SK-N-SH (cell line): Measurements from ENCODE around the gene FAM222B. TPM values are rescaled to one million over a fixed set of nuclear protein-coding genes. Genes with fewer than 3 reads are reported as not detected.

ENCODE experiments used
- CTCF ChIA-PET: fragments of 300-600, 350-600 bp; formaldehyde crosslinking; extraction: SDS; loops from one replicate; lab custom pipeline; 2021; lab: Yijun Ruan, JAX
- POLR2A ChIA-PET: fragments of 350-600 bp; sonication (Branson Sonifier 250); formaldehyde crosslinking; extraction: SDS; loops from one replicate; lab custom pipeline; 2020; ENCODE audit warnings: antibody characterized with exemption, inconsistent platforms; lab: Yijun Ruan, JAX
- DNase-seq: peaks from one replicate; pipeline ENCODE4 v3.0.0; 2012
- H2AFZ ChIP-seq: fragments of 200-600 bp; sonication (generic); 2 replicates; pipeline ENCODE4 v1.8.1; 2016; ENCODE audit warnings: antibody characterized with exemption, mild to moderate bottlenecking, low read depth
- H3F3A ChIP-seq: fragments of 200-600 bp; sonication (generic); replicated peaks from 2 replicates; pipeline ENCODE3; 2016; ENCODE audit warnings: antibody characterized with exemption, mild to moderate bottlenecking; ENCODE audit not compliant: insufficient read depth
- H3K27ac ChIP-seq, 2 experiments: fragments of 200-500 bp in 1 of 2; fragments of 200-600 bp in 1 of 2; sonication (Bioruptor generic) in 1 of 2; sonication (generic), shearing (Covaris generic) in 1 of 2; 2 replicates each; pipeline versions ENCODE4 v1.5.1 to v1.6.1; 2014 to 2016; ENCODE audit warnings: low read depth in 2 of 2, inconsistent platforms in 1 of 2, low read length in 1 of 2, mild to moderate bottlenecking in 1 of 2, mixed read lengths in 1 of 2
- H3K27me3 ChIP-seq: fragments of 200-600 bp; sonication (generic), shearing (Covaris generic); 2 replicates; pipeline ENCODE4 v1.6.1; 2016; ENCODE audit warnings: mixed run types; ENCODE audit not compliant: insufficient read depth
- H3K36me3 ChIP-seq, 2 experiments: fragments of 200-500 bp in 1 of 2; fragments of 200-600 bp in 1 of 2; sonication (Bioruptor generic) in 1 of 2; sonication (generic) in 1 of 2; replicated peaks in 1 of 2; 2 replicates each; pipeline versions ENCODE3 to v1.5.1; 2014 to 2016; ENCODE audit warnings: low read length in 1 of 2, mild to moderate bottlenecking in 1 of 2; ENCODE audit not compliant: insufficient read depth in 2 of 2, control insufficient read depth in 1 of 2
- H3K4me1 ChIP-seq, 2 experiments: fragments of 200-500 bp in 1 of 2; fragments of 200-600 bp in 1 of 2; sonication (Bioruptor generic) in 1 of 2; sonication (generic), shearing (Covaris generic) in 1 of 2; 2 replicates each; pipeline versions ENCODE4 v1.5.1 to v1.6.1; 2014 to 2016; ENCODE audit warnings: low read depth in 1 of 2, low read length in 1 of 2, mixed run types in 1 of 2; ENCODE audit not compliant: insufficient read depth in 2 of 2, control insufficient read depth in 1 of 2
- H3K4me2 ChIP-seq: fragments of 200-600 bp; sonication (generic), shearing (Covaris generic); 2 replicates; pipeline ENCODE4 v1.6.1; 2017; ENCODE audit warnings: mixed run types
- H3K4me3 ChIP-seq, 2 experiments: fragments of 200-500 bp in 1 of 2; fragments of 200-600 bp in 1 of 2; sonication (Bioruptor generic) in 1 of 2; sonication (generic), shearing (Covaris generic) in 1 of 2; 2 replicates each; pipeline versions ENCODE4 v1.5.1 to v1.8.1; 2014 to 2016; ENCODE audit warnings: low read depth in 2 of 2, inconsistent platforms in 1 of 2, low read length in 1 of 2, mild to moderate bottlenecking in 1 of 2, mixed read lengths in 1 of 2, moderate library complexity in 1 of 2
- H3K79me2 ChIP-seq: fragments of 200-600 bp; sonication (generic); 2 replicates; pipeline ENCODE4 v1.8.1; 2017; ENCODE audit warnings: mild to moderate bottlenecking; ENCODE audit not compliant: insufficient read depth
- H3K9ac ChIP-seq: fragments of 200-600 bp; sonication (generic); 2 replicates; pipeline ENCODE4 v1.6.1; 2017; ENCODE audit warnings: mixed run types
- H3K9me2 ChIP-seq: fragments of 200-600 bp; sonication (generic); 2 replicates; pipeline ENCODE4 v1.6.1; 2017; ENCODE audit warnings: mixed run types
- H3K9me3 ChIP-seq: fragments of 200-600 bp; sonication (generic); 2 replicates; pipeline ENCODE4 v1.6.1; 2017; ENCODE audit warnings: mixed run types, mild to moderate bottlenecking, moderate library complexity
- H4K20me1 ChIP-seq: fragments of 200-600 bp; sonication (generic); 2 replicates; pipeline ENCODE4 v1.6.1; 2017; ENCODE audit warnings: mild to moderate bottlenecking, mixed run types; ENCODE audit not compliant: insufficient read depth
- CHD2 ChIP-seq: fragments of 150-350 bp; IDR thresholded peaks from 2 replicates; pipeline ENCODE4 v1.6.1; 2018; ENCODE audit warnings: low read length; ENCODE audit not compliant: partially characterized antibody
- ELF1 ChIP-seq: IDR thresholded peaks from 2 replicates; pipeline ENCODE4 v1.4.0; 2012
- EP300 ChIP-seq, 2 experiments: IDR thresholded peaks; 2 replicates each; pipeline versions ENCODE4 v1.4.0 to v1.6.1; 2012; ENCODE audit warnings: borderline replicate concordance in 1 of 2, low read depth in 1 of 2, low read length in 1 of 2
- EZH2phosphoT487 ChIP-seq: fragments of 200-600 bp; sonication (generic); IDR thresholded peaks from 2 replicates; pipeline ENCODE4 v1.6.1; 2017; ENCODE audit warnings: low read depth, mixed run types, mild to moderate bottlenecking, antibody characterized with exemption, moderate library complexity, borderline replicate concordance
- FOSL2 ChIP-seq: IDR thresholded peaks from 2 replicates; pipeline ENCODE4 v1.4.0; 2012; ENCODE audit warnings: low read depth, mild to moderate bottlenecking, moderate library complexity, borderline replicate concordance
- GABPA ChIP-seq: IDR thresholded peaks from 2 replicates; pipeline ENCODE4 v1.4.0; 2012; ENCODE audit warnings: low read depth, mild to moderate bottlenecking
- IRF3 ChIP-seq: fragments of 150-350 bp; IDR thresholded peaks from 2 replicates; pipeline ENCODE4 v1.6.1; 2016; ENCODE audit warnings: mild to moderate bottlenecking, low read depth, low read length
- JUND ChIP-seq: IDR thresholded peaks from 2 replicates; pipeline ENCODE4 v1.4.0; 2012
- MAX ChIP-seq: IDR thresholded peaks from 2 replicates; pipeline ENCODE4 v1.4.0; 2012; ENCODE audit warnings: low read depth
- MXI1 ChIP-seq: IDR thresholded peaks from 2 replicates; pipeline ENCODE4 v1.6.1; 2012; ENCODE audit warnings: mild to moderate bottlenecking, low read depth, low read length, improper control_type of control experiment
- NFIC ChIP-seq: IDR thresholded peaks from 2 replicates; pipeline ENCODE4 v1.4.0; 2012; ENCODE audit warnings: borderline replicate concordance
- NRF1 ChIP-seq: IDR thresholded peaks from 2 replicates; pipeline ENCODE4 v1.6.1; 2012; ENCODE audit warnings: low read depth, mild to moderate bottlenecking, low read length
- RAD21 ChIP-seq: IDR thresholded peaks from 2 replicates; pipeline ENCODE4 v1.6.1; 2012; ENCODE audit warnings: mild to moderate bottlenecking, low read length
- RCOR1 ChIP-seq: fragments of 150-350 bp; IDR thresholded peaks from 2 replicates; pipeline ENCODE4 v1.6.1; 2017; ENCODE audit warnings: antibody characterized with exemption, low read length
- SIN3A ChIP-seq: IDR thresholded peaks from 2 replicates; pipeline ENCODE4 v1.6.1; 2012; ENCODE audit warnings: low read depth, mild to moderate bottlenecking, low read length, moderate library complexity, borderline replicate concordance
- SMC3 ChIP-seq: IDR thresholded peaks from 2 replicates; pipeline ENCODE4 v1.6.1; 2012; ENCODE audit warnings: low read depth, low read length, improper control_type of control experiment
- TAF1 ChIP-seq: IDR thresholded peaks from 2 replicates; pipeline ENCODE4 v1.6.1; 2012; ENCODE audit warnings: low read depth, mild to moderate bottlenecking, low read length, moderate library complexity, borderline replicate concordance
- TCF12 ChIP-seq: IDR thresholded peaks from 2 replicates; pipeline ENCODE4 v1.4.0; 2012
- TEAD4 ChIP-seq: IDR thresholded peaks from 2 replicates; pipeline ENCODE4 v1.4.0; 2012; ENCODE audit warnings: mild to moderate bottlenecking, borderline replicate concordance; ENCODE audit not compliant: insufficient read depth
- USF1 ChIP-seq: IDR thresholded peaks from 2 replicates; pipeline ENCODE4 v1.4.0; 2012; ENCODE audit warnings: low read depth, borderline replicate concordance
- YY1 ChIP-seq: IDR thresholded peaks from 2 replicates; pipeline ENCODE4 v1.4.0; 2012; ENCODE audit warnings: low read depth, mild to moderate bottlenecking
- WGBS: methylation state at CpG from one replicate; pipeline ENCODE4 v1.1.6; 2017; ENCODE audit warnings: low lambda C conversion rate; 5-methylcytosine and 5-hydroxymethylcytosine counted together
- polyA plus RNA-seq, 3 experiments: library from polyadenylated mRNA; depleted of rRNA; stranded (reverse); fragments of >200 nt; gene quantifications; 2 replicates each; pipeline ENCODE4 v1.2.3, GENCODE V29; 2012

FAM222B gene
- polyA plus RNA-seq, 1 of the 3 experiments (the other 2 are of a cell fraction), result 9.0 TPM

- CTCF ChIA-PET, result interaction anchor here (0.9 to 20.4 kb wide), 6 partner anchors 18 to 373 kb away, joined by 3 to 612 read pairs (median 3); partner anchors contain the start of genes NEK8, RPL23A and TLCD1
- peak overlapping the region; percentile 97 to 98 for H3K27ac ChIP-seq
Measured at GRCh38 chr17:28744104-28744971, 98.3 kb downstream of the FAM222B start.

GRCh38 chr17:28743243-28744103 lies 99.1 kb downstream of the FAM222B start, which contains the start of gene TRAF4:
TSS of gene TRAF4 (plus strand) at chr17:28744011. CDS start at chr17:28744113, 102 bp downstream.
- CTCF ChIA-PET, result interaction anchor here (0.7 to 20.4 kb wide), 5 partner anchors 11 to 374 kb away, joined by 3 to 612 read pairs (median 4); partner anchors contain the start of genes NEK8, RPL23A and TLCD1
- peaks cover 9 to 19% of the 10 kb centered on the region in 2 experiments for H3K36me3 ChIP-seq
- H3K27ac ChIP-seq, result peak within 1 kb of the TSS; percentile 97 to 98
- 1% methylated on average over 40 of the region's 70 CpGs for WGBS
- H3K27me3 ChIP-seq, result no peaks in the 10 kb centered on the region
- peak; percentile 92 for DNase-seq
- peaks cover 47% of the 10 kb centered on the region for H3K79me2 ChIP-seq
- H4K20me1 ChIP-seq, result peaks cover 38% of the 10 kb centered on the region
- peaks cover 23 to 46% of the 10 kb centered on the region in 2 experiments; a peak in 3 of 4 replicates for H3K4me1 ChIP-seq
- peak within 1 kb of the TSS; percentile 91 for H3K9ac ChIP-seq
- peaks cover 27% of the 10 kb centered on the region for H3F3A ChIP-seq
- H2AFZ ChIP-seq, result peak within 1 kb of the TSS; percentile 81
- peak within 1 kb of the TSS; percentile 83 to 95 for H3K4me3 ChIP-seq
- peak within 1 kb of the TSS; percentile 99 for H3K4me2 ChIP-seq
- no peaks in the 10 kb centered on the region for H3K9me3 ChIP-seq
- H3K9me2 ChIP-seq, result no peaks in the 10 kb centered on the region
- POLR2A ChIA-PET, result interaction anchor here (0.6 to 6.6 kb wide), 8 partner anchors 8 to 69 kb away, joined by 3 to 90 read pairs (median 4); partner anchors contain the start of genes NEK8, RPL23A and TLCD1
- TF ChIP-seq RAD21 (0 out of 2 replicates have a peak, but pooled peaks have one; percentile 10), CHD2 (peak; percentile 59), EZH2phosphoT487 (no peak), FOSL2 (no peak), JUND (no peak; the same call in 1 of the 2 replicates), EP300 (IDR thresholded peaks at IDR 0.05; ENCODE audit: borderline replicate concordance in 1 of 2, low read depth in 1 of 2, low read length in 1 of 2) (0 out of 4 replicates have a peak, but pooled peaks of 1 of the 2 experiments have one; percentile 2), IRF3 (no peak), SMC3 (0 out of 2 replicates have a peak, but pooled peaks have one; percentile 19), NRF1 (no peak), ELF1 (no peak), NFIC (peak; percentile 82), TCF12 (peak; percentile 40)

More at GRCh38 chr17:28744104-28744971, 98.3 kb downstream of the FAM222B start:
- H3K9ac ChIP-seq, result peak overlapping the region; percentile 91
- no peak overlapping the region for H2AFZ ChIP-seq
- H3K4me1 ChIP-seq, result peaks cover 23 to 46% of the 10 kb centered on the region in 2 experiments; a peak in 3 of 4 replicates
- H4K20me1 ChIP-seq, result peaks cover 46% of the 10 kb centered on the region
- peaks cover 47% of the 10 kb centered on the region for H3K79me2 ChIP-seq
- H3K9me2 ChIP-seq, result no peaks in the 10 kb centered on the region
- 2% methylated on average over 32 of the region's 61 CpGs for WGBS
- no peaks in the 10 kb centered on the region for H3K27me3 ChIP-seq
- TF ChIP-seq SMC3, result no peak
- TF ChIP-seq TEAD4, result peak; percentile 60; the same call in 1 of the 2 replicates
- no peak for TF ChIP-seq EZH2phosphoT487
- TF ChIP-seq TAF1, result 0 out of 2 replicates have a peak, but pooled peaks have one; percentile 24
- TF ChIP-seq USF1, result no peak
- no peak for TF ChIP-seq GABPA
- TF ChIP-seq MXI1, result 0 out of 2 replicates have a peak, but pooled peaks have one; percentile 12
- TF ChIP-seq MAX, result no peak
- TF ChIP-seq ELF1, result no peak
- no peak; the same call in 1 of the 2 replicates for TF ChIP-seq YY1
- TF ChIP-seq RCOR1, result no peak
- TF ChIP-seq SIN3A, result 0 out of 2 replicates have a peak, but pooled peaks have one; percentile 23
- TF ChIP-seq, all 33 proteins: peak for 4
- POLR2A ChIA-PET, result interaction anchor here (0.9 to 6.6 kb wide), 6 partner anchors 9 to 68 kb away, joined by 3 to 90 read pairs (median 4); partner anchors contain the start of genes NEK8, RPL23A and TLCD1
- H3K4me3 ChIP-seq, result peak overlapping the region; percentile 83 to 95
- H3K4me2 ChIP-seq, result peak overlapping the region; percentile 99
- H3K36me3 ChIP-seq, result peaks cover 9 to 25% of the 10 kb centered on the region in 2 experiments
- no peaks in the 10 kb centered on the region for H3K9me3 ChIP-seq
- peaks cover 27% of the 10 kb centered on the region for H3F3A ChIP-seq
- DNase-seq, result peak; percentile 91
